Stimulated activated CD4-positive, alpha-beta T cell treated with anti-CD3 and anti-CD28 coated beads, Interleukin-2, amount 100 ng/mL, for 24 hours (primary cell): ENCODE data around the gene RPGRIP1L.
"Not testable (repeated sequence)": the region's sequence is repeated elsewhere in the genome, so short reads cannot be mapped to it uniquely, and the experiment has no call there.

ENCODE experiments used
- DNase-seq, 2 donors: peaks; one replicate each; pipeline ENCODE4 v3.0.0-alpha.2; 2020

The RPGRIP1L gene

GRCh38 chr16:53711390-53711789 lies 7.7 kb upstream of the RPGRIP1L start:
- no peak for DNase-seq

DNA sequence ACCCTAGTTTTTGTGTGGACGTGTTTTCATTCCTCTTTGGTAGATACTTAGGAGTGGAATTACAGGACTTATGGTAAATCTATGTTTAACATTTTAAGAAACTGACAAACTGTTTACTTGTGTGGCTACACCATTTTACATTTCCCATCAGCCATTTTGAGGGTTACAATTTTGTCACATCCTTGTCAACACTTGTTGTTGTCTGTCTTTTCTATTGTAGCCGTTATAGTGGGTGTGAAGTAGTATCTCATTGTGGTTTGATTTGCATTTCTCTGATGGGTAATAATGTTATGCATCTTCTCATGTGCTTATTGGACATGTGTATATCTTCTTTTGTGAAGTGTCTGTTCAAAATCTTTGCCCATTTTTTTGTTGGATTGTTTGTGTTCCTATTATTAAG lies 4.8 kb upstream of the RPGRIP1L start:
- DNase-seq = no peak

- no peak for DNase-seq
Measured at GRCh38 chr16:53707671-53708070, 4.0 kb upstream of the RPGRIP1L start.

DNA sequence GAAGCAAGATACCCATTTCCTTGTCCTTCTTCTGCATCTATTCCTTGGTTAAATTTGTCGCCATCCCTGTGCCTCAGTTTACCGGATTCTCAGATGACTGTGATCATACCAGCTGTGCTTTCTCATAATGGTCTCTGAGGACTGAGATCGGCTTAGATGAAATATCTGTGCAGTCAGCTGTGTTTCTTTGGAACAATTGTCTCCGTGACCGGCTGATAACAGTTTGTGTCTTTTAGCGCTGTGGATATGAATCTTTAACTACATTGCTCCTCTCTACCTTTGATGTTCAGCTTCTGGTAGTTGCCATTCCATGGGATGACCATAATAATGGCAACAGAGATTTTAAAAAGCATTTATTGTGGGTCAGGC lies 770 bp upstream of the RPGRIP1L start:
- DNase-seq = no peak

GRCh38 chr16:53698271-53698670 lies 5.4 kb downstream of the RPGRIP1L start:
- DNase-seq = not testable (repeated sequence)

- no peak for DNase-seq
Measured at GRCh38 chr16:53695070-53695469, 8.6 kb downstream of the RPGRIP1L start.

DNA sequence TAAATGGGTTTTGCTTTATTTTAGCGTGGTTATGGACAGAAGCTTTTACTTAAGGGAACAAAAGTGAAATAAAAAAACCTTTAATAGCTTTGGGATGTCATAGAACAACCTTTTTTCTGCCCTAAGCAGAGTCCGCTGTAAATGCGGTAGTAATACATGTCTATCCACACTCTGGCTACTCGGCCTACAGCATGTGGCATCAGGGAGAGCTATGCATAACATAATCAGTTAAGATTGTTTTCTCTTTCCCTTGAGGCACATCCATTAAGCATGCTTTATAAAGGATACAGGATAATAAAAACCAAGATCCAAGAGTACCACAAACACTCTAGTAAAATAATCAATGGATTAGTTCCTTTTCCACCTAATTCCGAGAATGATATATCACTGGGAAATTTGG lies 10.3 kb downstream of the RPGRIP1L start:
- DNase-seq = no peak

GRCh38 chr16:53692146-53692545 lies 11.5 kb downstream of the RPGRIP1L start:
- no peak for DNase-seq

GRCh38 chr16:53690771-53691170 lies 12.9 kb downstream of the RPGRIP1L start:
- no peak for DNase-seq

DNA sequence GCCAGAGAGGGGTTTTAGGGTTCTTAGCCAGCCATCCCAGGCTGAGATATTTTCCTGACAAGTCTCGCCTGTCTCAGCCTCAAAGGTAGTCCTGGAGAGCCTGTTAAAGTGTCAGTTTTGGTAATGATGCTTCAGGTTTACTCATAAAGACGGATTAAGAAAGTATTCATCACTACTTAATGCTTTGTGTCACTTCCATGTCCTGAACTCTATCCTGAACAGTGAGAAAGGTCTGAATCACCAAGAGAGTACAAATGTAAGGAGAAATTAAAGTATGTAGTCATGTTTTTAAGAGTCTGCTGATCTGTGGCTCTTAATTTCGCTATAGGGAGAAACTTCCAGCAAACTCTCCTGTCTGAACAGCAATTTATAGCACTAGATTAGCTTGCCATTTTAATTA lies 14.0 kb downstream of the RPGRIP1L start:
- DNase-seq = no peak

DNA sequence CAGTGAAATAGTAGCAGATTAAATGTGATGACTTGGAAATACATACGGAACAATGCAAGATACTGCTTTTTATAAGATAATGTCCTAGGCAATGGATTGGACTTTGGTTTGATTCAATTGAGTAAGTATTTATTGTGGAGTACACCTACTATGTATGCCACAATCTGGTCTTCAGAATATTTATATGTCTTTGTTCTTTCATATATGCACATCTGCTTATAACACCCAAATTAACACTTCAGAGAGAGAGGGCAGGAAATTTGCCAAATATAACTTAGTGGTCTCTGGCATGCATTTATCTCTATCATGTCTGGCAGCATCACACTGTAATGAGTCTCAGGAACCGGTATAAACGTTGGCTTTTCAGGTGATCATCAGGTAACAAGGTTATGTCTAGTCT lies 16.9 kb downstream of the RPGRIP1L start:
- DNase-seq = no peak

- not testable (repeated sequence) for DNase-seq
Measured at GRCh38 chr16:53685334-53685733, 18.3 kb downstream of the RPGRIP1L start.

DNA sequence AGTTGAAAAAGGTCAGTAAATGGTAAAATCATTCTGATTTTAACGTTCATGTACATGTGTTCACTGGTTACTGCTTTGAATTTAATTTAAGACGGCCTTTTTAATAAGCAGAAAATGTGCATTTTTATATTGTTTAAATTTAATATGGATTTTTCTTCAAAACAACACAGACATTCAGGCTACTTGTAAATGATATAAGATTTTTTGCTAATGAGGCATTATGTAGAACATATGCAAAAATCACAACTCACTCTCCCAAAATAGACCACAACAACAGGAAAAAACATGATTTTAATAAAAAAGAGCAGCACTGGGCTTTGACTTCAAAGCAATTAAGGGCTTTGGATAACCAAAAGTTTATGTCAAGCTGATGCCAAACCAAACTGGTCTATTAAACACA lies 22.3 kb downstream of the RPGRIP1L start:
- no peak for DNase-seq

DNA sequence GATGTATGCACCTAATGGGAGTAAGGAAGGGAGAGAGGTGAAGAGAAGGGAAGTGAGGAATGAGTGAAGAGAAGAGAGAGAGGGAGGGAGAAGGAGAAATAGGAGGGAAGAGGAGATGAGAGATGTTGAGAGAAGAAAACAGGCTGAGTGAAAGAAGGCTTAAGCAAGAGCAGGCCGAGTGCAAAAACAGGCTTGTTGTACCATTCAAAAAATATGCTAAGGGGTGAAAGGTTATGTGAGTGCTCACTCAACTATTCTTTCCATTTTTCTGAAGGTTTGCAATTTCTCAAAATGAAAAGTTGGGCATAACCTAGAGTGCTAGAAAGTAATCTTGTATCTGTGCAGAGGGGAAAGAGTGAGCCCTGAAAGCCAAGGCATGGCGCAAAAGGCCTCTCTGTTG lies 22.9 kb downstream of the RPGRIP1L start:
- no peak for DNase-seq

DNA sequence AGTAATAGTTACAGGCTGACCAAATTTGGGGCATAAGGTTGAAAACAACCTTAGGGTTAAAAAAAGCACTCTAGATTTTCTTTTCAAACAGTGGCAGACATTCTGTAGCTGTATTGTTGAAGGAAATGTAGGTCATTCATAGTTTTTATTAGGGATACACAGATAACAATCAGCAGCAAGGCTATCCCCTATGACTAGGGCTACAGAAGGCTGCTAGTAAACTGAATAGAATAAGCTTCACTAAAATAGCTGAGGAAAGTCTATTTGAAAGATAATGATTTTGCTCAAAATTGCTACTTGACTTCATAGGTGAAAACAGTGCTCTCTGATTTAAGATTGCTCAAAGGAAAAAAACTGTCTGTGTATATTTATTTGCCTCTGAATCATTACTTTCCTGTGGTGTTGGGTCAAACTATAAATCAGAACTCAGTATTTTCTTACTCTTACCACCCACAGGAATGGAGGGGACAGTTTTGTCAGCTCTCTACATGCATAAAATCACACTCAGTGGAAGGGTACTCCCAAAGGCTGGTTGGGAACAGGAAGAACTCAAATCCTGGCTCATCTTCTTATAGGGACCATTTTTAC lies 24.8 kb downstream of the RPGRIP1L start:
- DNase-seq = no peak

DNA sequence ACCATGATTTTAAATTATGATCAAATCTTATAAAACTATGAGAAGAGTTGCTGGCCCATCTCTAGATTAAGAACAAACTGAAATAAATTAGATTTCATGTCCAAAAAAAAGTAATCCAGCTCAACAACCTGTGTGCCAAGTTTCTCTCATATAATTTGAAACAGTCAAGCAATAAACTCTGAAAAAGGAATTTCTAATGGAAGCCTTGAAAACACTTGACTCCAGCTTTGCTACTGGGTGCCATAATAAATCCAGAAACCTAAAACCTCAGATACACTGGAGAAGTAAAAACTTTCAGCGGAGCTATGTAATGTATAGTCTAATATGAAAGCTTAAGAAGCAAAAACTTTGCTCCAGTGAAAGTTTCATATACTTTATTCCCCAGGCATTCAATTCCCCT lies 25.5 kb downstream of the RPGRIP1L start:
- no peak for DNase-seq

DNA sequence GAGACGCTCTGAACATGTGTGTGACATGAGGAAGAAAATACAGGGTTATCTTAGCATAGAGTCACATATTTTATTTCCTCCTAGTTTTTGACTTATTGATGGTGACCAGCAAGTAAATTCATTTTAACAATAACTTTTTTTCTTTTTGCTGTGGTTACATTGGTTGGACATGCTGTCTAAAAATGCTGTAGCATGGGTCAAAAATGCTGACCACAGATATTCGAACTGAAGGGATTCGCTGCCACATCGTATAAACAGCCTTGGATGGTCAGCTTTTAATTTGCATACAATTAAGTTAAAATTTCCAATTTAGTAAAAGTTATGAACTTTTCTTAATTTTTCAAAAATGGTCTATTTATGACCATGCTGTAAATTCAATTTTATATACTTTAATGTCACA lies 30.5 kb downstream of the RPGRIP1L start:
- no peak for DNase-seq

DNA sequence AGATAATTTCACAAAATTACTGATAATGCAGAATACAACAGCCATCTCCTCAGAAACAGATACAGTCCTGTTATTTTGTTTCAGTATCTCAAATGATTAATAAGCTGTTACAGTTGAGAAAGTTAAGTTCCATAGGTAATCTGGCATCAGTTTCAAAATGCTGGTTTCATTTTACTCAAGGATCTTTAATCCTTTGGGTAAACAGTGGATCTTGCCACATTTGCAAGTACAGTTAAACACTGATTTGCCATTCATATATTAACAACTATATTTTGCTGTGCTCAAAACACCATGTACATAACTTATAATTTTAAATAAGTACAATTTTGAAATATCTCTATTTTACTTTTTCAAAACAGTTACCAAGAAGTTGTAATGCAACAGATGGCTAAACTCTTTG lies 31.2 kb downstream of the RPGRIP1L start:
- DNase-seq = no peak

- no peak for DNase-seq
Measured at GRCh38 chr16:53668869-53669268, 34.8 kb downstream of the RPGRIP1L start.

GRCh38 chr16:53666786-53667415 lies 36.8 kb downstream of the RPGRIP1L start:
- no peak for DNase-seq

DNA sequence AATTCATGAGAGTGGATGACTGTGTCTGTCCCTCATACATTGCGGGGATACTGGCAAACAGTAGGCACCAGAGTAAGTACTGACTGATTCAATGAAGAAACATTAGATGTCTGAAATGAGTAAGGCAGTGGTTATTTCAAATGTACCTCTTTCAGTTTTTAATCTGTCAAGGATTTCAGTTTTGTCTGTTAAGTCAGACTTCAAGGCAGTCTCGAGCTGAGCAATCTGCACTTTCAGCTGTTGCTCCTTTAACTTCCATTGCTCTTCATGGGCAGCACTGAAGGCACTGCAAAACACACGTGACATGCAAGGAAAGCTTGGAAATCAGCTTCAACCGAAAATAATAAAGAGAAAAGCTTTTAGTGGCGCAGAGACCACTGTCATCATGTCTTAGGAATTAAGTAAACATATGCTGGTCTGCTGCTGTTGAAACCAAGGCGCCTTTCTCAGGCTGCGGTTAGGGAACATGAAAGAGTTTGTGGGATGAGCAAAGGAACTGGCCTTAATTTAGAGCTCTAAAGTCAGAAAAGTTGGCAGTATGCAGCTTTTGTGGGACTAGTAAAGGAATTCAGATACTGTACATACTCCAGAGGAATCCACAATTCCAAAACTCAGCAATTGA lies 38.8 kb downstream of the RPGRIP1L start:
- peak in 1 of 2 donors; percentile 5 for DNase-seq

DNA sequence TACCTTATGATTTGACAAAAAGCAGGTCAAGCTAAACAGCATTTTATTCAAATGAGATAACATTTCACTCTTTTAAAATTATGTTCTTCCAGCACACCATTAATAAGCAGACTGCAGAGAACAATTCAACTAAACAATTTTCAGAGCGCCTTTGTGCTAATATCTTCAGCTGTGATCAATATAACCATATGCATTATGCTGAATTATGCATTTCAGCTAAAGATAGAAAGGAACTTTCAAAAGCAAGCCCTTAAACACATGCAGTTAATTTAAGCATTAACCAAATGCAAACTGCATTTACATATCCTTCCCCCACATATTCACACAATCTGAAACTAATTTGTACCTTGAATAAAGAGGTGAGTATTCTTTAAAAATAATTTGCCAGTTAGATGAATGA lies 41.6 kb downstream of the RPGRIP1L start:
- no peak for DNase-seq

DNA sequence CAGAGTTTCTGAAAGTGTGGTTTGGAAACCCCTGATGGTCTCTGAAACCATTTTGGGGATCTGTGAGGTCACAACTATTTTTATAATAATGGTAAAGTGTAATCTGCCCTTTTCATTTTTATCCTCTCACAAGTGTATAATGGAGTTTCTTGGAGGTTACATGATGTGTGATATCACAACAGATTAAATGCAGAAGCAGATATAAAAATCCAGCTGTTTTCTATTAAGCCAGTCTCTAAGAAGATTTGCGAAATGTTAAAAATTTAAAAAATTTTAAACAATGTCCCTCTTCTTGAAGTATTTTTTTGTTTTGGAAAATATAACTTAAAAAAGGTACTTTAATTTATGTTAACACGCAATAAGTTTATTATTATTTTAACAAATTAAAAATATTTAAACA lies 48.7 kb downstream of the RPGRIP1L start:
- DNase-seq = no peak

DNA sequence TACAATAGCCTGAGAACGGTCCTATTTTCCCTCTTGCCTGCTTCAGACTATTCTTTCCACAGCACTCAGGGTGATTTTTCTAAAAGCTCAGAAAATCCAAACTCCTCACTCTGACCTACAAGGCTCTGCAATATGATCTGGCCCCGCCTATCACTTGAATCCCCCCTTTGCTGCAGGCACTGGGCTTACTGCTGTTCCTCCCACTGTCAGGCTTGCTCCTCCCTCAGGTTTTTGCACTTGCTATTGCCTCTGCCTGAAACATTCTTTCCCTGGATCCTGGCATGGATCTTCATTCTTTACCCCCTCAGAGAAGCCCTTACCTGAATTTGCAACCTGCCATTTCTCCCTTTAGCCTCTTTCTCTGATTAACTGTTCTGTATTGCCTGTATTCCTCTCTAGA lies 52.3 kb downstream of the RPGRIP1L start:
- DNase-seq = no peak

DNA sequence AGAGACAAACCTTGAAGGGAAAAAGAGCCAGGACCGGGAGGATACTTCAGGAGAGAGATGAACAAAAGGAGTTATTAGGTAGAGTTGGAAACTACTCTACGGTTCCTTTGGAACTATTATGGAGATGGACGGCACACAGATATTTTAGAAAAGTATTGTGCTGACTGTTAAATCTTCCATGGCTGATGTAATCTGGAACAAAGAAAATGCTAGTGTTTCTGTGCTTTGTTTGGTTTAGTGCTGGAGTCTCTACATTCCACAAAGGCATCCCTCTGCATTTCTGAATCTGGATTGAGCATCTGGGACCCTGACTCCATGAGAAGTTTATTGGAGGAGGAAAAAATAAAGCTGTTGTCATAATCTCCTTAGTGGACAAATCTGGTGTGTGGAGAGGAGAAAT lies 57.2 kb downstream of the RPGRIP1L start:
- DNase-seq = no peak
